ENCODE results near the gene MYO1B. TPM values are rescaled to one million over a fixed set of nuclear protein-coding genes. Genes with fewer than 3 reads are reported as not detected.
A peak's percentile ranks its signal among the peaks of the same experiment; 100 is the strongest.

The MYO1B gene
- total and polyA plus RNA-seq, 2 of the 4 experiments (the other 2 are of a cell fraction): 57.2 to 116 TPM

DNA sequence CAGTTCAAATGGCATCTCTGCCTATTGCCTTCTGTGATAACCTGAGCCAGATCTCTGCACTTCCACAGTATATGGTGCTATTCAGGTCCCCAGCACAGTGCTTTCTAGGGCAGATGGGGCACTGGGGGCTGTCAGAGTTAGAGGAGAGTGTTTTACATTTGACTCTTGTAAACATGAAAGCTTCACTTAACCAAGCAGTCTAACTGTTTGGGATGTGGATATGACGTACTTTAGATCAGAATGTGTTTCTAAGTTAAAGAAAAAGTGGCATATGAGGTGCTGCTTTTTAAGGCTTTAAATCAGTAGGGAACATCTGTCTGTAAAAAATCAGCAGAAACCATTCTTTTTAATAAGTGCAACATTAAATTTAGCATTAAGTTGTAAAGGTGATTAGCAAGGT lies 75.7 kb downstream of the MYO1B start:
- TF ChIP-seq POLR2A (IDR thresholded peaks at IDR 0.05; ENCODE audit: low read depth, low read length): no peak
- TF ChIP-seq, protein P1, sequence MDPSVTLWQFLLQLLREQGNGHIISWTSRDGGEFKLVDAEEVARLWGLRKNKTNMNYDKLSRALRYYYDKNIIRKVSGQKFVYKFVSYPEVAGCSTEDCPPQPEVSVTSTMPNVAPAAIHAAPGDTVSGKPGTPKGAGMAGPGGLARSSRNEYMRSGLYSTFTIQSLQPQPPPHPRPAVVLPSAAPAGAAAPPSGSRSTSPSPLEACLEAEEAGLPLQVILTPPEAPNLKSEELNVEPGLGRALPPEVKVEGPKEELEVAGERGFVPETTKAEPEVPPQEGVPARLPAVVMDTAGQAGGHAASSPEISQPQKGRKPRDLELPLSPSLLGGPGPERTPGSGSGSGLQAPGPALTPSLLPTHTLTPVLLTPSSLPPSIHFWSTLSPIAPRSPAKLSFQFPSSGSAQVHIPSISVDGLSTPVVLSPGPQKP (IDR thresholded peaks at IDR 0.05; ENCODE audit: borderline replicate concordance, low read depth, low read length): no peak
- no peak for TF ChIP-seq RFX5 (IDR thresholded peaks at IDR 0.05; ENCODE audit: low read depth, low read length)
- TF ChIP-seq, protein P2, sequence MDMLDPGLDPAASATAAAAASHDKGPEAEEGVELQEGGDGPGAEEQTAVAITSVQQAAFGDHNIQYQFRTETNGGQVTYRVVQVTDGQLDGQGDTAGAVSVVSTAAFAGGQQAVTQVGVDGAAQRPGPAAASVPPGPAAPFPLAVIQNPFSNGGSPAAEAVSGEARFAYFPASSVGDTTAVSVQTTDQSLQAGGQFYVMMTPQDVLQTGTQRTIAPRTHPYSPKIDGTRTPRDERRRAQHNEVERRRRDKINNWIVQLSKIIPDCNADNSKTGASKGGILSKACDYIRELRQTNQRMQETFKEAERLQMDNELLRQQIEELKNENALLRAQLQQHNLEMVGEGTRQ (IDR thresholded peaks at IDR 0.05; ENCODE audit: low read depth, low read length): no peak
- TF ChIP-seq NFE2L2 (IDR thresholded peaks at IDR 0.05; ENCODE audit: low read depth, low read length): no peak
- no peak for TF ChIP-seq MAFK (IDR thresholded peaks at IDR 0.05; ENCODE audit: low read depth, low read length)
- no peak for TF ChIP-seq BHLHE40 (IDR thresholded peaks at IDR 0.05; ENCODE audit: low read depth, low read length)
- TF ChIP-seq SMC3 (IDR thresholded peaks at IDR 0.05; ENCODE audit: low read depth, low read length): no peak
- no peak for TF ChIP-seq CHD1 (IDR thresholded peaks at IDR 0.05; ENCODE audit: low read depth, low read length)
- no peak for TF ChIP-seq RAD21 (IDR thresholded peaks at IDR 0.05; ENCODE audit: low read length)
- TF ChIP-seq, protein P3, sequence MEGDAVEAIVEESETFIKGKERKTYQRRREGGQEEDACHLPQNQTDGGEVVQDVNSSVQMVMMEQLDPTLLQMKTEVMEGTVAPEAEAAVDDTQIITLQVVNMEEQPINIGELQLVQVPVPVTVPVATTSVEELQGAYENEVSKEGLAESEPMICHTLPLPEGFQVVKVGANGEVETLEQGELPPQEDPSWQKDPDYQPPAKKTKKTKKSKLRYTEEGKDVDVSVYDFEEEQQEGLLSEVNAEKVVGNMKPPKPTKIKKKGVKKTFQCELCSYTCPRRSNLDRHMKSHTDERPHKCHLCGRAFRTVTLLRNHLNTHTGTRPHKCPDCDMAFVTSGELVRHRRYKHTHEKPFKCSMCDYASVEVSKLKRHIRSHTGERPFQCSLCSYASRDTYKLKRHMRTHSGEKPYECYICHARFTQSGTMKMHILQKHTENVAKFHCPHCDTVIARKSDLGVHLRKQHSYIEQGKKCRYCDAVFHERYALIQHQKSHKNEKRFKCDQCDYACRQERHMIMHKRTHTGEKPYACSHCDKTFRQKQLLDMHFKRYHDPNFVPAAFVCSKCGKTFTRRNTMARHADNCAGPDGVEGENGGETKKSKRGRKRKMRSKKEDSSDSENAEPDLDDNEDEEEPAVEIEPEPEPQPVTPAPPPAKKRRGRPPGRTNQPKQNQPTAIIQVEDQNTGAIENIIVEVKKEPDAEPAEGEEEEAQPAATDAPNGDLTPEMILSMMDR (conservative IDR thresholded peaks at IDR 0.05; ENCODE audit: low read depth, low read length): no peak
- no peak for TF ChIP-seq RCOR1 (IDR thresholded peaks at IDR 0.05; ENCODE audit: insufficient replicate concordance, low read length)
- no peak for TF ChIP-seq MAZ (IDR thresholded peaks at IDR 0.05; ENCODE audit: borderline replicate concordance, low read depth, low read length)
- Histone ChIP-seq H3K9ac (ENCODE audit: low read depth, low read length) (no peak overlapping the region), H4K8ac (ENCODE audit: low read depth in 2 of 2, low read length in 2 of 2) (no peak overlapping the region; a peak in 1 of 4 replicates), H3K27ac (ENCODE audit: insufficient read depth, low read length) (peak overlapping the region; percentile 4; the same call in 1 of the 2 replicates), H3K79me1 (ENCODE audit: low read depth in 1 of 2, low read length in 2 of 2) (peaks cover 32 to 71% of the 10 kb centered on the region in 2 experiments), H3K9me3 (ENCODE audit: control insufficient read depth, insufficient read depth, low read length) (no peaks in the 10 kb centered on the region), H4K91ac (ENCODE audit: insufficient read depth, low read depth, low read length) (no peak overlapping the region), H3K9me1 (ENCODE audit: insufficient read depth, low read length) (peaks cover 14% of the 10 kb centered on the region), H3K4me2 (ENCODE audit: low read depth, low read length) (peak overlapping the region; percentile 20; the same call in 1 of the 2 replicates), H2AK9ac (replicated peaks; ENCODE audit: low read depth, low read length, poor library complexity) (no peak overlapping the region), H3K27me3 (ENCODE audit: control insufficient read depth, insufficient read depth, low read length) (no peaks in the 10 kb centered on the region), H3K36me3 (ENCODE audit: control insufficient read depth, insufficient read depth, low read length) (peaks cover 2% of the 10 kb centered on the region; the same call in 1 of the 2 replicates), H2AK5ac (ENCODE audit: low read depth, low read length) (no peak overlapping the region), H3K23ac (ENCODE audit: low read depth, low read length) (no peak overlapping the region), H2BK20ac (ENCODE audit: low read depth, low read length) (no peak overlapping the region), H3K4me3 (ENCODE audit: insufficient read depth, low read depth, low read length) (no peak overlapping the region), H4K5ac (ENCODE audit: low read depth, low read length) (no peak overlapping the region), H2AFZ (replicated peaks; ENCODE audit: low read length, poor library complexity) (no peak overlapping the region), H3K4ac (ENCODE audit: low read depth, low read length) (no peak overlapping the region), H3K4me1 (ENCODE audit: control insufficient read depth, insufficient read depth, low read length) (peaks cover 23% of the 10 kb centered on the region), H3K14ac (replicated peaks; ENCODE audit: low read depth, low read length) (0 out of 2 replicates have a peak overlapping the region, but pooled peaks have one; percentile 2), H4K20me1 (ENCODE audit: insufficient read depth, low read length) (peaks cover 22% of the 10 kb centered on the region), H2BK5ac (ENCODE audit: low read depth, low read length, poor library complexity, severe bottlenecking) (peak overlapping the region; percentile 8), H2BK120ac (ENCODE audit: low read depth, low read length) (no peak overlapping the region), H3K18ac (ENCODE audit: low read depth, low read length) (no peak overlapping the region), H2BK15ac (ENCODE audit: low read depth, low read length) (no peak overlapping the region), H3K56ac (ENCODE audit: extremely low read depth, insufficient read depth, low read length) (no peak overlapping the region)
- DNase-seq (peak; percentile 56), ATAC-seq (ENCODE audit: low read depth) (no peak)
- in situ Hi-C loops (cut with MboI; ENCODE audit: low sequenced_read_pairs) (no loop called here), dilution Hi-C loops (cut with HindIII; ENCODE audit: low sequenced_read_pairs, unreplicated experiment) (no loop called here), intact Hi-C loops (cut with micrococcal nuclease) (no loop called here)
- no CpG with 5 or more reads among the region's 1 CpG for WGBS, 2 experiments (ENCODE audit: extremely low coverage in 2 of 2, insufficient read length in 1 of 2)
- BruUV-seq (replicated peaks): no TSS peak
- POLR2A ChIA-PET (ENCODE audit: unreplicated experiment): no interaction called here
- CTCF ChIA-PET: interaction anchor here (1.7 kb wide), 1 partner anchor 12 kb away, joined by 5 read pairs; no protein-coding TSS in a partner anchor

All from IMR-90 (cell line).